CD14-positive monocyte (primary cell): ENCODE results near the gene CHN2. TPM values are rescaled to one million over a fixed set of nuclear protein-coding genes. Genes with fewer than 3 reads are reported as not detected.

ENCODE experiments used
- DNase-seq, 3 donors: peaks; one replicate each; pipeline ENCODE4 v3.0.0-alpha.2; 2011 to 2022
- H2AFZ ChIP-seq: 2 replicates; pipeline ENCODE4 v1.6.0; 2012; ENCODE audit warnings: mild to moderate bottlenecking, low read depth, low read length, inconsistent platforms; ENCODE audit not compliant: insufficient read depth, poor library complexity, severe bottlenecking
- H3K27ac ChIP-seq, 2 donors: 1 replicate in 1 of 2; 2 replicates in 1 of 2; pipeline ENCODE4 v1.5.1; 2012 to 2013; ENCODE audit warnings: low read length in 2 of 2, control low read depth in 1 of 2, inconsistent platforms in 1 of 2, low read depth in 1 of 2, mild to moderate bottlenecking in 1 of 2
- H3K27me3 ChIP-seq, 2 donors: one replicate each; pipeline versions ENCODE4 v1.6.0 to v1.6.1; 2011 to 2013; ENCODE audit warnings: low read length in 2 of 2; ENCODE audit not compliant: control insufficient read depth in 2 of 2, insufficient read depth in 2 of 2
- H3K36me3 ChIP-seq, 2 donors: replicated peaks in 1 of 2; 1 replicate in 1 of 2; 2 replicates in 1 of 2; pipeline versions ENCODE4 v1.5.1 to v1.6.1; 2012 to 2013; ENCODE audit warnings: low read length in 2 of 2, control low read depth in 1 of 2, inconsistent platforms in 1 of 2, mild to moderate bottlenecking in 1 of 2; ENCODE audit not compliant: insufficient read depth in 2 of 2, control insufficient read depth in 1 of 2
- H3K4me1 ChIP-seq, 2 donors: 1 replicate in 1 of 2; 2 replicates in 1 of 2; pipeline versions ENCODE4 v1.5.1 to v1.6.1; 2012 to 2013; ENCODE audit warnings: low read length in 2 of 2, control low read depth in 1 of 2, inconsistent platforms in 1 of 2, mild to moderate bottlenecking in 1 of 2, moderate library complexity in 1 of 2; ENCODE audit not compliant: insufficient read depth in 2 of 2, control insufficient read depth in 1 of 2
- H3K4me2 ChIP-seq: replicated peaks from 2 replicates; pipeline ENCODE3; 2012; ENCODE audit warnings: low read length, moderate library complexity, mild to moderate bottlenecking; ENCODE audit not compliant: poor library complexity, severe bottlenecking; ENCODE audit errors: extremely low read depth
- H3K4me3 ChIP-seq, 3 experiments: fragments of 200-600 bp in 1 of 3; sonication (generic) in 1 of 3; replicated peaks in 1 of 3; 1 replicate in 2 of 3; 2 replicates in 1 of 3; pipeline ENCODE4 v1.5.1; 2011 to 2013; ENCODE audit warnings: low read length in 3 of 3, mild to moderate bottlenecking in 3 of 3, control low read depth in 2 of 3, low read depth in 2 of 3, inconsistent platforms in 1 of 3, moderate library complexity in 1 of 3
- H3K79me2 ChIP-seq: 2 replicates; pipeline ENCODE4 v1.6.0; 2012; ENCODE audit warnings: mild to moderate bottlenecking, control low read depth, inconsistent platforms, low read length, moderate library complexity; ENCODE audit not compliant: insufficient read depth
- H3K9ac ChIP-seq: 2 replicates; pipeline ENCODE4 v1.6.0; 2017; ENCODE audit warnings: low read length, mild to moderate bottlenecking; ENCODE audit not compliant: insufficient read depth, poor library complexity, severe bottlenecking
- H3K9me3 ChIP-seq, 2 donors: replicated peaks in 1 of 2; 1 replicate in 1 of 2; 2 replicates in 1 of 2; pipeline versions ENCODE4 v1.5.1 to v1.6.1; 2012 to 2013; ENCODE audit warnings: low read length in 2 of 2, control low read depth in 1 of 2; ENCODE audit not compliant: control insufficient read depth in 1 of 2, insufficient read depth in 1 of 2
- H4K20me1 ChIP-seq: 2 replicates; pipeline ENCODE4 v1.6.0; 2012; ENCODE audit warnings: mild to moderate bottlenecking, low read length, control low read depth, moderate library complexity; ENCODE audit not compliant: insufficient read depth
- H3K27ac Mint-ChIP-seq, 7 donors: one replicate each; pipeline ENCODE4 v1.8.0; 2020; ENCODE audit warnings: mild to moderate bottlenecking in 7 of 7, mixed read lengths in 7 of 7, moderate library complexity in 6 of 7, inconsistent platforms in 2 of 7
- H3K27me3 Mint-ChIP-seq, 3 donors: one replicate each; pipeline ENCODE4 v1.8.0; 2021 to 2022; ENCODE audit warnings: low read depth in 3 of 3, mild to moderate bottlenecking in 3 of 3, mixed read lengths in 3 of 3, moderate library complexity in 3 of 3, inconsistent platforms in 1 of 3
- H3K36me3 Mint-ChIP-seq, 2 donors: one replicate each; pipeline ENCODE4 v1.8.0; 2020; ENCODE audit warnings: mixed read lengths in 2 of 2, inconsistent platforms in 1 of 2, mild to moderate bottlenecking in 1 of 2
- H3K4me1 Mint-ChIP-seq: one replicate; pipeline ENCODE4 v1.8.0; 2020; ENCODE audit warnings: mild to moderate bottlenecking, mixed read lengths
- H3K4me3 Mint-ChIP-seq, 2 donors: one replicate each; pipeline ENCODE4 v1.8.0; 2020; ENCODE audit warnings: mild to moderate bottlenecking in 2 of 2, mixed read lengths in 2 of 2, moderate library complexity in 1 of 2
- H3K9me3 Mint-ChIP-seq, 7 donors: one replicate each; pipeline ENCODE4 v1.8.0; 2020 to 2022; ENCODE audit warnings: mixed read lengths in 7 of 7, mild to moderate bottlenecking in 6 of 7, moderate library complexity in 6 of 7, inconsistent platforms in 2 of 7
- WGBS: methylation state at CpG from one replicate; pipeline ENCODE4 v1.1.5; 2013; ENCODE audit warnings: missing lambda C conversion rate; ENCODE audit not compliant: insufficient coverage; 5-methylcytosine and 5-hydroxymethylcytosine counted together
- intact Hi-C, 2 donors: fragments of 100-400 bp; cut with micrococcal nuclease; formaldehyde crosslinking; loops; one replicate each; pipeline versions ENCODE4 v1.15.0 to v1.15.1; 2023
- polyA plus RNA-seq, 3 donors: library from polyadenylated mRNA; depleted of rRNA in 1 of 3; unstranded in 2 of 3; stranded (reverse) in 1 of 3; fragments of 300-500 nt in 2 of 3; fragments of >200 nt in 1 of 3; fragmentation: Illumina TruSeq in 2 of 3; gene quantifications; 1 replicate in 2 of 3; 2 replicates in 1 of 3; pipeline ENCODE4 v1.2.3, GENCODE V29; 2012 to 2021
- TF ChIP-seq, protein P1 (sequence below): fragments of 200-600 bp; IDR thresholded peaks from one replicate; pipeline ENCODE4 v1.8.0; 2022; ENCODE audit warnings: antibody characterized with exemption, mild to moderate bottlenecking

Gene CHN2
- polyA plus RNA-seq, 3 donors, result 26.6 to 66.5 (median 44.8) TPM

DNA sequence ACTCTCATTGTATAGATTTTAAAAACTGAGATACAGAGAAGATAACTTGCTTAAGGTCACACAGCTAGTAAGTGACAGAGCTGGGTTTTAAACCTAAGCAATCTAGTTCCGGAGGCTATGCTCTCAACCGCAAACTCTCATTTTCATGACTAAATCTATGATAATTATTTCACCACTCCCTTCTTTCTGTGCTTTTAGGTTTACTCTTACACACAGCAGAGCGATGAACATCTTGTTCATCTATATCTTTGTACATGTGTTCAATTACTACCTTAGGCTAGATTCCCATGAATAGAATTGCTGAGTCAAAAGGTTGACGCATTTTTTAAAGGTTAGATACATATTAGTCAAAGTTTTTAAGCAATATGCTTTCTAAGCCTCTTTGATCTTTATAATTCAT, 154.8 kb downstream of the CHN2 start:
- peaks cover 0 to 2% (median 0%) of the 10 kb centered on the region in 7 donors for H3K9me3 Mint-ChIP-seq
- Histone ChIP-seq H3K27ac (no peak overlapping the region), H3K4me1 (no peaks in the 10 kb centered on the region), H3K27me3 (no peaks in the 10 kb centered on the region), H2AFZ (no peak overlapping the region), H3K9ac (no peak overlapping the region), H3K9me3 (no peaks in the 10 kb centered on the region), H4K20me1 (peaks cover 58% of the 10 kb centered on the region), H3K4me3 (no peak overlapping the region), H3K4me2 (no peak overlapping the region), H3K36me3 (peaks cover 0 to 4% of the 10 kb centered on the region in 2 donors), H3K79me2 (no peaks in the 10 kb centered on the region)
- 100% methylated on average over 2 of the region's 4 CpGs for whole genome bisulfite sequencing
- TF ChIP-seq, protein P1, sequence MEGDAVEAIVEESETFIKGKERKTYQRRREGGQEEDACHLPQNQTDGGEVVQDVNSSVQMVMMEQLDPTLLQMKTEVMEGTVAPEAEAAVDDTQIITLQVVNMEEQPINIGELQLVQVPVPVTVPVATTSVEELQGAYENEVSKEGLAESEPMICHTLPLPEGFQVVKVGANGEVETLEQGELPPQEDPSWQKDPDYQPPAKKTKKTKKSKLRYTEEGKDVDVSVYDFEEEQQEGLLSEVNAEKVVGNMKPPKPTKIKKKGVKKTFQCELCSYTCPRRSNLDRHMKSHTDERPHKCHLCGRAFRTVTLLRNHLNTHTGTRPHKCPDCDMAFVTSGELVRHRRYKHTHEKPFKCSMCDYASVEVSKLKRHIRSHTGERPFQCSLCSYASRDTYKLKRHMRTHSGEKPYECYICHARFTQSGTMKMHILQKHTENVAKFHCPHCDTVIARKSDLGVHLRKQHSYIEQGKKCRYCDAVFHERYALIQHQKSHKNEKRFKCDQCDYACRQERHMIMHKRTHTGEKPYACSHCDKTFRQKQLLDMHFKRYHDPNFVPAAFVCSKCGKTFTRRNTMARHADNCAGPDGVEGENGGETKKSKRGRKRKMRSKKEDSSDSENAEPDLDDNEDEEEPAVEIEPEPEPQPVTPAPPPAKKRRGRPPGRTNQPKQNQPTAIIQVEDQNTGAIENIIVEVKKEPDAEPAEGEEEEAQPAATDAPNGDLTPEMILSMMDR, result no peak
- DNase-seq, result no peak
- H3K27ac Mint-ChIP-seq, result no peak overlapping the region
- no peak overlapping the region for H3K4me3 Mint-ChIP-seq
- intact Hi-C loops, result no loop called here
- H3K36me3 Mint-ChIP-seq, result peaks cover 7 to 16% of the 10 kb centered on the region in 2 donors
- H3K4me1 Mint-ChIP-seq, result peaks cover 9% of the 10 kb centered on the region
- H3K27me3 Mint-ChIP-seq, result peaks cover 0 to 3% (median 2%) of the 10 kb centered on the region in 3 donors

DNA sequence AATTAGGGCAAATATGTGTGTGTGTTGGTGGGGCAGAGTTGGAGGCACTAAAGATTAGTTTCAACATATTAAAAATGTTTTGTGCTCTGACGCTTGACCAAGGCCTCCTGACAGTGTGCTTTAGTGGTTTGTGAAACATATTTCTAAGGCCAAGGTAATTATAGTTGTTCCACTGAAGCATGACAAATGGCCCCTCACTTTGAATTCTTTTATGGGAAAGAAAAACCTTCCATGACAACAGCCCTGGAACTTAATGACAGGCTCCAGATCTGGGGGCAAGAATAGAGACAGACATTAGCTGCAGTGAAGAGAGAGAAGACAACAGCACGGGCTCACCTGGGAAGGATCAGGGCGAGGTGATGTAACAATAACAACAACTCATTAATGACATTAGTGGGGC, 155.8 kb downstream of the CHN2 start:
- DNase-seq, result no peak
- no peak overlapping the region for H3K27ac Mint-ChIP-seq
- H3K27me3 Mint-ChIP-seq, result peaks cover 0 to 3% (median 2%) of the 10 kb centered on the region in 3 donors
- intact Hi-C loops, result no loop called here
- TF ChIP-seq, protein P1, result no peak
- H4K20me1 ChIP-seq, result peaks cover 51% of the 10 kb centered on the region
- H3K36me3 ChIP-seq, result peaks cover 2 to 7% of the 10 kb centered on the region in 2 donors
- no peak overlapping the region for H3K27ac ChIP-seq
- H3K4me1 ChIP-seq, result no peaks in the 10 kb centered on the region
- H3K4me3 Mint-ChIP-seq, result no peak overlapping the region
- no peak overlapping the region for H3K4me3 ChIP-seq
- H2AFZ ChIP-seq, result no peak overlapping the region
- H3K4me1 Mint-ChIP-seq, result peaks cover 9% of the 10 kb centered on the region
- H3K9me3 Mint-ChIP-seq, result peaks cover 0 to 2% (median 0%) of the 10 kb centered on the region in 7 donors
- H3K9ac ChIP-seq, result no peak overlapping the region
- no peaks in the 10 kb centered on the region for H3K79me2 ChIP-seq
- 100% methylated on average over 1 of the region's 3 CpGs for WGBS
- H3K36me3 Mint-ChIP-seq, result peaks cover 14 to 24% of the 10 kb centered on the region in 2 donors
- no peaks in the 10 kb centered on the region for H3K9me3 ChIP-seq
- H3K27me3 ChIP-seq, result no peaks in the 10 kb centered on the region
- H3K4me2 ChIP-seq, result no peak overlapping the region
